Suprapubic skin (tissue), 3 donors: ENCODE measurements around the gene AKR7A2.

ENCODE experiments used
- POLR2A ChIP-seq, 2 donors: fragments of 450-650 bp; IDR thresholded peaks; one replicate each; pipeline ENCODE4 v1.6.1; 2017; ENCODE audit warnings: antibody characterized with exemption in 2 of 2, mild to moderate bottlenecking in 2 of 2, moderate library complexity in 2 of 2
- TF ChIP-seq, protein P1 (sequence below), 2 donors: fragments of 200-600 bp in 1 of 2; fragments of 450-650 bp in 1 of 2; sonication (generic) in 1 of 2; IDR thresholded peaks; one replicate each; pipeline ENCODE4 v1.5.1; 2016 to 2019; ENCODE audit warnings: antibody characterized with exemption in 2 of 2, mild to moderate bottlenecking in 1 of 2, moderate library complexity in 1 of 2

DNA sequence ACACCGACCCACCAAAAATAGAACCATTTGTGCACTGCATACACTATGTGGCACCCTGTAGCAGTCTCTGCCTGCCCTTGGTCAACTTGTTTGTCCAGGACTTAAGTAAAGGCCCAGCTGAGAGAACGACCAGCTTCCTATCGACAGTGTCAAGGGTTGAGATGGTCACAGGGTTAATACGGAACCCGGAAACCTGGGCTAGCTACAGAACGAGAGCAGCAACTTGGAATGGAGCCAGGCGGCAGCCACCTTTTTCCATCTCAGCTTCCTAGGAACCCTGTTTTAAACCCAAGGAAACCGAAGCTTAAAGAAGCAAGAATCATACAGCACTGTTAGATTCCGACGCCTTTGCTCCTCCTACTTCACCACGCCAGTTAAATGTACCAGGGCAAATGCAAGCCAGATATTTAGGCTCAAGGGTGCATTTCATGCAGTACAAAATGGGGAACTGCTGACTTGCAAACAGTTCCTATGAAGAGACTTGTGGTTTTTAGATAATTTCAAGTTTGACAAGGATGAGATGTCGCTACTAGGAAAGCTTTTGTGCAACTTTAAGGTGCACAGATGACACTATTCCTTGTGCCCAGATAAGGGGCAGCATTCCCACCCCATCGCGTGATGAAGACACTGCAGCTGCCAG lies 35.7 kb upstream of the AKR7A2 start:
- TF ChIP-seq, protein P1, sequence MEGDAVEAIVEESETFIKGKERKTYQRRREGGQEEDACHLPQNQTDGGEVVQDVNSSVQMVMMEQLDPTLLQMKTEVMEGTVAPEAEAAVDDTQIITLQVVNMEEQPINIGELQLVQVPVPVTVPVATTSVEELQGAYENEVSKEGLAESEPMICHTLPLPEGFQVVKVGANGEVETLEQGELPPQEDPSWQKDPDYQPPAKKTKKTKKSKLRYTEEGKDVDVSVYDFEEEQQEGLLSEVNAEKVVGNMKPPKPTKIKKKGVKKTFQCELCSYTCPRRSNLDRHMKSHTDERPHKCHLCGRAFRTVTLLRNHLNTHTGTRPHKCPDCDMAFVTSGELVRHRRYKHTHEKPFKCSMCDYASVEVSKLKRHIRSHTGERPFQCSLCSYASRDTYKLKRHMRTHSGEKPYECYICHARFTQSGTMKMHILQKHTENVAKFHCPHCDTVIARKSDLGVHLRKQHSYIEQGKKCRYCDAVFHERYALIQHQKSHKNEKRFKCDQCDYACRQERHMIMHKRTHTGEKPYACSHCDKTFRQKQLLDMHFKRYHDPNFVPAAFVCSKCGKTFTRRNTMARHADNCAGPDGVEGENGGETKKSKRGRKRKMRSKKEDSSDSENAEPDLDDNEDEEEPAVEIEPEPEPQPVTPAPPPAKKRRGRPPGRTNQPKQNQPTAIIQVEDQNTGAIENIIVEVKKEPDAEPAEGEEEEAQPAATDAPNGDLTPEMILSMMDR (IDR thresholded peaks at IDR 0.05): no peak
- no peak for TF ChIP-seq POLR2A (IDR thresholded peaks at IDR 0.05)
